Kidney tubule cell (primary cell): ENCODE results near the gene GREB1L.
"Not testable (repeated sequence)": the region's sequence is repeated elsewhere in the genome, so short reads cannot be mapped to it uniquely, and the experiment has no call there.

Experiments used
- DNase-seq: peaks from one replicate; pipeline ENCODE4 v3.0.0-alpha.2; 2018; ENCODE audit warnings: low spot score

Gene GREB1L

DNA sequence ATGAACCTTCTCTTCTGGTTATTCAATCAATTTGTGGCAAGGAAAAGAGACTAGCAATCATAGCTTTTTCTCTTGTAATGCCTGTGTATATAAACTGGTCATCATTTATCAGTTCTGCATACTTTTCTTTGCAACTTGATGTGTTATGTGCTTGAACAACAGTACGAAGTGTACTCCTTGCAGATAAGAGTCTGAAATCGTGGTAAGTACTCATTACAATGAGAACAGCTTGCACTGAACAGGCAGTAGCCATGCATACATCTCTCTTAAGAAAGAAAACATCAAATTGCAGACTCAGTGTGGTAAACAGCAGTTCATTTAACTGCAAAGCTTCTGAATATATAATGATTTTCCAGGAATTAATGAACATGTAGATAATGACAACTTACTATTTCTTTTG, 64.3 kb downstream of the GREB1L start:
- no peak for DNase-seq

GRCh38 chr18:21307578-21307977, 65.5 kb downstream of the GREB1L start:
- DNase-seq: no peak

GRCh38 chr18:21309248-21309647, 67.2 kb downstream of the GREB1L start:
- DNase-seq: no peak

- not testable (repeated sequence) for DNase-seq
Measured at GRCh38 chr18:21311980-21312379, 69.9 kb downstream of the GREB1L start.

- DNase-seq: no peak
Measured at GRCh38 chr18:21313576-21313975, 71.5 kb downstream of the GREB1L start.

DNA sequence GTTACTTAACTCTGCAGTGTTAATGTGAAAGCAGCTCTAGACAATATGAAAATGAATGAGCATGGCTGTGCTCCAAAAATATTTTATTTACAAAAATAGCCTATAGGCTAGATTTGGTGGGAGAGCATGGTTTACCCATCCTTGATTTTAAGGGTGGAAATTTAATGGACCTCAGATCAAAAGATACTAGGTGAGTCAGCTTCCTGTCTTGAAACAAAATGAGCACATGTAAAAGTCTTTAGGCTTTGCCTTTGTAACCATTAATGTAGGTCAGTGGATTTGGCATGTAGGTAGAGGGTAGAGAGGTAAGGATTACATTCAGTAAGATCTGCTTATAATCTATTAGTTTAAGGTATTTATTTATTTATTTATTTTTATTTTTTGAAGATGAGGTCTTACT, 72.7 kb downstream of the GREB1L start:
- no peak for DNase-seq

GRCh38 chr18:21315126-21315525, 73.1 kb downstream of the GREB1L start:
- DNase-seq: not testable (repeated sequence)

- DNase-seq: peak; percentile 16
Measured at GRCh38 chr18:21315741-21316197, 73.7 kb downstream of the GREB1L start.

- no peak for DNase-seq
Measured at GRCh38 chr18:21316296-21316695, 74.3 kb downstream of the GREB1L start.

DNA sequence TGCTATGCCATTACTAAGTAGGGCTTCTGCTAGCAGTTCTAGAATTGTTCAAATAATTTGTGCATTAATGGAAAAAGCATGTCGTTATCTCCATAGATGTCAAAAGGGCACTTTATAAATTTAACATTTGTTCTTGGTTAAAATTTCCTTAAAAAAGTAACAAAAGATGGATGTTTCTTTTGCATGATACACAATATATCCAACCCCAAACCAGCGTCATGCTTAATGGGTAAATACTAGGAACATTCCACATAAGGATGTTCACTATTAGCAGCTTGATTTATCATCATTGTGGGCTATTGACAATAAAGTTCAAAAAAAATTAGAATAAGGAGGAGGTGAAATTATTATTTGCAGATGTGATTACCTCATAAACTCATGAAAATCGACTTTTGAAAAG, 79.7 kb downstream of the GREB1L start:
- no peak for DNase-seq

- DNase-seq: no peak
Measured at GRCh38 chr18:21327101-21327500, 85.1 kb downstream of the GREB1L start.

DNA sequence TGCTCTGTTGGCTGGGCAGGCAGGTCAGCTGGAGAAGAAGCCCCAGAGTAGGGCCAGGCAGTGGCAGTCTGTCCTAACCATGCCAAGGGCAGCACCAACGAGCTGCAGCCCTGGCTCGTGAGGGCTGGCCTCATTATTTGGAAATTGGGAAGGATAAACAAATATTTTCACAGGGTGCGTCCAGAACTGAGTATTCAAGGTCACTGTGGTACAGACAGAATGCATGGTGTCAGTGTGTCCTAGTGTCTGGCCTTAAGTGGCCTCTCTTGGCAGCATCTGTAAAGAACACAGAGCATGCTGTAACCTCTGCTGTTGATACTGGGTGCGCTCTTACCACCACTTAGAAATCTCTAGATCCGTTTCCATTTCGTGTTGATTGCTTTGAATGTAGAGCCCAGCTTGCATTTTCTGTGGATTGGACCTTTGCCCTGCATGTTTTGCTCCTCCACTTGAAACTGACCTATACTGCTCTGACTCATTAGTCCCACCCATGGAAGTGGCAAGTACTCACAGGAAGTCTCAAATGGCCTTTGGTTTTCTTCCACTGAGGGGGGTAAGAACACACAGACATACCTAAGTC, 88.2 kb downstream of the GREB1L start:
- peak; percentile 78 for DNase-seq

DNA sequence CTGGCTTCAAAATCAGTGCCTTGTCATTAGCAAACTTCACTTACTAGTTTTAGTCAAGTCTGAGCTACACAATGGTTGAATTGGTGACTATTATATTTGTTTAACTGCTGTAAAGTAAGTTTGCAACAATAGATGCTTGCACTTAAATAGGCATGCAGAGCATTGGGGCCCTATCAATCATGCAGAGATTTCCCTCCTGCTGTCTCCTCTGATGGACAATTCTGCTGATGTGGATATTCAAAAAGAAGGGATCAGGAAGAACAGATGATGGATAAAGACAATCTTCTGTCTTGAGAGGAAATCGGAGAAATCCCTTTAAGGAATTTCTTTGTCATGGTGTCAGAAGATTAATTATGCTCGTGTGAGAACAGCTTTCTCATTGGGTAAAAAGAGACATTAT, 89.0 kb downstream of the GREB1L start:
- no peak for DNase-seq

- DNase-seq: no peak
Measured at GRCh38 chr18:21335927-21336488, 94.0 kb downstream of the GREB1L start.

DNA sequence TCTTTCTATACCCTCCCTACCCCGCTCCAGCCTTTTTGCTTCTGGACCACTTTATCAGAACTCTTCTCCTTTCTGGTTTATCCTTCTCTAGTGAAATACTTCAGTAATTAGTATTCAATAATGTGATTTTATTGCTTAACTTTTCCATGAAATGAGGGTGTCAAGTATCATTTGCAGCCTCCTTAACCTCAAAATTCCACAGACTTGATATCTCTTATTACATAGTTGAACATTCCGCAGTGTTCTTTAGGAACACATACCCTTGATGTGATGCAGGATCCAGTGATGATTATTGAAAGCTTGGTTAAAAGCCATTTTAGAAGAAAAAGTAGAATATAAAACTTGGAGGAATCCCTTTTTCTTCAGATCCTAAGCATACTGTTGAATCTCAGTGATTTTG, 94.8 kb downstream of the GREB1L start:
- no peak for DNase-seq

GRCh38 chr18:21341141-21341540, 99.1 kb downstream of the GREB1L start:
- peak; percentile 22 for DNase-seq

DNA sequence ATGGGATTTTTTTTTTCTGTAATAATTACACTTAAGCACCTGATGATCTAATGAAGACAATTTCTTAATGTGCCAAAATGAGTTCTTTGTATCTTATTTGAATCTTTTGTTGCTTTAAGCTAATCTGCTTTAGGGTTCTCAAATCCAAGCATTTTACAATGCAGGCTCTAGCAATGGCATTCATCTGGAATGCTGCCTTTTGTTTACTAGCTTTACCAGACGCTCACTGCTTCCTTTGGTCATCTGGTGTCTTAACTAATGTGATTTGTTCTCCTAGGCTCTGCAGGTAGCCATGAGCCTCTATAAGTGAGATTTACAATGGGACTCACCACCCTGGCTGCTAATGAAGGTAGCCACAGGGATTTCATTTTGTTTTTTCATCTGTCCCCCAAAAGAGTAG, 100.3 kb downstream of the GREB1L start:
- no peak for DNase-seq

DNA sequence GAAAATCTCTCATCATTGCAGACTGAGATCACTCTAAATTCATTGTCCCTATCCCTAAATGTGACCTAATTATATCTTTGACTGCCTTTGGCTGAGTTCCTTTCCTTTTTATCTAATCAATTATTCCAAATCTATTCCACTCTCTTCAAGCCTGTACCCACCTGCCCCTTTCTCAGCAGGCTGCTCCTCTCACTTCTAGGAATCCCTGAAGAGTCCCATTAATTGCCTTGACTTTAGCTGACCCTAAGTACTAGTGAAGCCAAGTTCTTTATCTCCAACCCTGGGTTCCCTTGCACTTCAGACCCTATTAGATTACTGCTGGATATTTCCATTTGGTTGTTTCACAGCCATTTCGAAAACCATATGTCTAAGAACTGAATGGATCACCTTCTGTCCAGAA, 102.8 kb downstream of the GREB1L start:
- no peak for DNase-seq

DNA sequence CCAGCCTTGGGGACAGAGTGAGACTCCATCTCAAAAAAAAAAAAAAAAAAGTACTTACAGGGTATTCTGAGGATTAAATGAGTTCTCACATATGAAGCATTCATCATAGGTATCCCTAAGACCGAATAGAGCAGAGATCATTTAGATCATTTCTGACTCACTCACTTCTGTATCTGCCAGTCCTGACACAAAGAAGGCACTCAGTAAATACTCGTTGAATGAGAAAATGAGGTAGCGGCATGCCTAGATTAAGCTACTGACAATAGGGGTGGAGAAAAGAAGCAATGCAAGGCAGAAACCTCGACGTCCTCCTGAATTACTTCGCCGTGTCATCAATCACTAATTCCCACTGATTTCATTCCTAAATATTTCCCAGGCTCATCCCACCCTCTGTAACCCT, 103.8 kb downstream of the GREB1L start:
- no peak for DNase-seq

DNA sequence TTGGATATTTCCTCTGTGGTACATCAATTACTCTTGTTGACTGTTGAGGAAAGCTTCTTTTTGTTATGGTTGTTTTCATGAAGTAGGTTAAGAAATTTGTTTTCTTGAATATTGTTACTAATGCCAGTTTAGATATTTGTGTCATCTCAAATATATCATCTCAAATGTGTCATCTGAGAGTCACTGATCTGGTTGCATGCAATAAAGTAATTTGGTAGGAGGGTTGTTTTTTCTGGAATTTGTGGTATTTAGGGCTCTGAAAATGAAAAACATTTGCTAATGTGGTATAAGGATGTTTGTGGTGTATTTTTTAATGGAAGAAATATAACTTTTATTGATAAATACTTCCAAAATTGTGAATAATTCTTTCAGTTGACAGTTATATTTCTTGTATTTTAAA, 117.7 kb downstream of the GREB1L start:
- no peak for DNase-seq

GRCh38 chr18:21361307-21361880, 119.4 kb downstream of the GREB1L start:
- no peak for DNase-seq

- DNase-seq: no peak
Measured at GRCh38 chr18:21362831-21363230, 120.8 kb downstream of the GREB1L start.

DNA sequence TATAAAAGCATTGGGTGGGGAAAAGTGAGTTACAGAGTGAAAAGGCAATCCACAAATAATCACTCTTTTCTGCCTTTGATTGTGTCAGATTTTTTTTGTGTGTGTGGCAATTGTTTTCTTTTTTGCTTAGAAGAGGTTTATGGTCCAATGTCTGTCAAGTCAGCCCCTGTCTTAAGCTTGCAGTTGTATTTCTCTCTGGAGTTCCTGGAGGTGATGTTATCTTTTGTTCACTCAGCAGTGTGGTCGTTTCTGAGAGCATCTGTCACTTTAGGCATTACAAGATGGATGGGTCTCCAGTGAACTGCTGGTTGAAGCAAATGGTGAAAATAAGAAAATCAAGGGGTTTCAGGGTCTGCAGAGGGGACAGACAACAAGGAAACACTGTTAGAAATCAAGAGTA, 121.3 kb downstream of the GREB1L start:
- no peak for DNase-seq

GRCh38 chr18:21364471-21364870, 122.4 kb downstream of the GREB1L start:
- DNase-seq: no peak
